ENCODE data around the gene CMBL.
"Not testable (repeated sequence)": the region's sequence is repeated elsewhere in the genome, so short reads cannot be mapped to it uniquely, and the experiment has no call there.

Gene CMBL
- 0 to 0.34 reads per million in 2 donors for total RNA-seq

DNA sequence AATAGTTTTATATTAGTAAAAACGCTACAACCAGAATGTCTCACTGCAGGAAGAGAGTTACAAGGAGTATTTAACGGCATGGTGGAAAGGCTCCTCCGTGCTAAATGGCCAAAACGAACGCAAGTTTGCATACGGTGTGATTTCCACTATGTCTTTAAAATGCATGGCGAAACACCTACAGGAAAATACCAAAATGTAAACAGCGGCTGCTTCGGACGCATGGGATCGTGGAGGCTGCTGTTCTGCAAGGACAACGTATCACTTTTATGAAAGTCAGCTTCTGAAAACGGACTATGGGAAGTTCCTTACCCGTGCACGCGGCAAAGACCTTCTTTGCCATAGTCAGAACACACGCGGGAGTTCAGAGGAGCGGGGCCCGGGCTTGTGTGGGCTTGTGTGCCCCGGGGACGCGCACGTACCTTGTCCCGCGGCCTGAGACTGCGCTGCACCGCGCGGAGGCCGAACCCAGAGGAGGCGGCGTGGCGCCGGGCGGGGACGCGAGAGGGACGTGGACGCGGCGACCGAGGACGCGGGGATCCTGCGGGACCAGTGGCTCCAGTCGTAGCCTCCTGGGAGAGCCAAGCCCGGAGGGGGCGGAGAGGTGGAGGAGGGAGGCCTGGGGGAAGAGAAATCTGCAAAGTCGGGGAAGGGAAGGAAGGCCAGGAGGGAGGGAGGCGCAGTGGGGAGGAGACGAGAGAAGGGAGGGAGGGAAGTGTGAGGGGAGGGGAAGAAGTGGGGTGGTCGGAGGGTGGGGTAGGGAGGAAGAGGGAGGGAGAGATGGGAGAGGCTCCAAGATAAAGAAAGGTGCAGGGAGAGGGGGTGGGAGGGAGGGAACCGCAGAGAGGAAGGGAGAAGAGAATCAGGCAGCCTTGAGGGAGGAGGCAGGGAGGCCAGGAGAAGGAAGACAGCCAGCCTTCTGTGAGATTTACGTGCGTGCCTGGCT lies at the start of gene CMBL:
Gene CMBL (minus strand): TSS at position 697 of the 943 bp plus-strand sequence. CDS start 17,140 bp downstream, outside the sequence.
- DNase-seq, result peak in 1 of 5 experiments; percentile 32

DNA sequence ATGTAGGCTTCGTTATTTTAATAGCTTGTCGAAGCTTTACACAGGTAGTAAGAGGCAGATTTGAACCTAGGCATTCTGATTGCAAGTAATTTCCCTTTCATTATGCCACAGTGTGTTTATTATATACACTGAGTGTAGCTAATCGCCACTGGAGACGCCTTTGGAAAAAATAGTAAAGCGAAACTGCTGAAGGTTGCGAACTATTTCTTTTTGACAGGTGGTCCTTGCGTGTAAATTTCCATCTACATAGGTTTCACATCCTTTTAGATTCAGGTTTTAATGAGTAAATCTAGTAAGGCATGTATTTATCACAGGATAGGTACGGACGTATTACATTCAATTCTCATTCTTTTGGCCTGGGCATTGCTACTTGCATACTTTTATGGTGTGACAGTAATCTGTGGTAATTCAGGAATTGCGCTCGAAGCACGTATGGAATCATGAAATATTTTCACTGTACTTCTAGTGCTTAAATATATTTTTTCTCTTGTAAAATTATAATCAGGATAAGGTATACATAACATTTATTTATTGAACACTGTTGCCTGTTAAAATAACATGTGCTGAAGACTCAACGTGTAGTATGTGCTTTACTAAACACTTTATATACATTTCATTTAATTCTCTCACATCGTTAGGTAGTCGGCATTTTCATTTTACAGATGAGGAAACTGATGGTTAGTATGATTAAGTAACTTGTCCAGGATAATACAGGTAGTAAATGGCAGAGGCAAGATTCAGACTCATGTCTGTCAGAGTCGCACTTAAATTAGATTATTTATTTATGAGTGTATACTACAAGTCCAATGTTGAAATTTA lies 47.6 kb upstream of the CMBL start:
- peak in 1 of 5 experiments; percentile 64 for DNase-seq

DNA sequence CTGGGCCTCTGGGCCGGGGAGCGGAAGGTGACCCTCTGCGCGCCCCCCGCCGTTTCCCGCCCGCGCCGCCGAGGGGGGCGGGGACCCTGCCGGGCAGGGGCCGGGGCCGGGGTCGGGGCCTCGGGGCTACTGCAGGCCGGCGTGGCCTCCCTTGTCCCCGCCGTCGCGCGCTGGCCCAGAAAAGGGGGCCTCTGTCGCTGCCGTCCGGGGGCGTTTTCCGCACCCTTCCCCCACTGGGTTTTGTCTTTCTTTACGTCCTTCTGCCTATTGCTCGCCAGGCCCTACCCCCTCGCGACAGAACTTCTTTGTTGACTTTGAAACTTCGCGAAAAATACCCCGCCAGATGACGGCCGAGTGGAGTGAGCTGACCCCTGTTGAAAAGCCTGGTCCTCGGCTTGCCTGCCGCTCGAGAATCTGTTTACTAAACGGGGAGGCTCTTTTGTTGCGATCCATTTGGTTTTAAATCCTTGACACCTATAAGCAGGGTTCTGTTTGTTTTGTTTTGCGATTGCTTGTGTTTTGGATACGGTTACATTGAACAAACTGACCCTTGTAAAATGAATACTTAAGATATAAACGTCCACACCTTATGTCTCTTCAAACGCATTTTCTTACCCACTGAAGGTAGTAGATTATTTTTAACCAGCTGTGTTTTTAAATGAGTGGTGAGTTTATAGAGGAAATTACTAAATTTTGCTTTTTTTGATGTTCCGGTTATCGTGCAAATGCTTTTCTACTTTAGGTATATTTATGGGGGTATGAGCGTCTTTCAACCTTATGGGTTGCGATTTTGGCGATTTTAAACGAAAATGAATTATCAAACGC lies 46.6 kb upstream of the CMBL start:
- DNase-seq, result peak in 4 of 5 experiments; percentile 19 to 57 (median 28)

DNA sequence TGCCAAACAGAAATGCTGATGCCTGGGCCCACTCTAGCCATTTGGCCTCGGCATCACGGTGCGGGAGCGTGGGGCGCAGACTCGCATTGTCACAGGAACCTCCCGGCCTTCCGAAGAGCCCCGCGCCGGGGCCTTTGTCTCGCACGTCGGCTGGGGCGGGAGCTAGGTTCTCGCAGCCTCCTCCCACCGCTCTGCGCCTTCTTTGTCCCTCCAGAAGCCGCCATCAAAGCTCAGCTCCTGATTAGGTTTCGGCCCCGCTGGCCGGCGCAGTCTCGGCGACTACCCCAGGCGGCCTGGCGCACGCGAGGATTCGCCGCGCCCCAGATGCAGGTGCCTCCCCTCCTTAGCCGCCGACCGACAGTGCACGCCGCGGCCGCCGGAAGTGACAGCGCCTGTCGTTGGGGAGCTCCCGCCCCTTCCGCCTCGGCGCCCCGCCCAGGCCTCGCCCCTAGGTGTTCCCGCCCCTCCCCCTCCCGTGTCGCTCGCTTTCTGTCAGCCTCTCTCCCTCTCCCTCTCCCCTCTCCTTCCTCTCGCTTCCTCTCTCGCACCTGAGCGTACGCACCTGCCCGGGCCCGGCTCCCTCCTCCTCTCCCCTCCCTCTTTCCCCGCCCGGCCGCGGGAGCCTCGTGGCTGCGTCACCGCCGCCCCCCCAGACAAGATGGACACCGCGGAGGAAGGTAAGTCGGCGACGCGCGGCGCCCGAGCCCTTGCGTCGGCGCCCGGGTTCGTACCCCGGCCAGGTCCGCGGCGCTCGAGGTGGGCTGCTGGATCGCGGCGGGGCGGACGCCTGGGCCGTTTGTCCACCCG lies 45.7 kb upstream of the CMBL start, which contains the start of gene MARCHF6:
Gene MARCHF6 (plus strand): TSS at position 455 of the 807 bp plus-strand sequence. CDS start 204 bp downstream, at position 659.
- peak; percentile 90 to 97 (median 95) for DNase-seq

DNA sequence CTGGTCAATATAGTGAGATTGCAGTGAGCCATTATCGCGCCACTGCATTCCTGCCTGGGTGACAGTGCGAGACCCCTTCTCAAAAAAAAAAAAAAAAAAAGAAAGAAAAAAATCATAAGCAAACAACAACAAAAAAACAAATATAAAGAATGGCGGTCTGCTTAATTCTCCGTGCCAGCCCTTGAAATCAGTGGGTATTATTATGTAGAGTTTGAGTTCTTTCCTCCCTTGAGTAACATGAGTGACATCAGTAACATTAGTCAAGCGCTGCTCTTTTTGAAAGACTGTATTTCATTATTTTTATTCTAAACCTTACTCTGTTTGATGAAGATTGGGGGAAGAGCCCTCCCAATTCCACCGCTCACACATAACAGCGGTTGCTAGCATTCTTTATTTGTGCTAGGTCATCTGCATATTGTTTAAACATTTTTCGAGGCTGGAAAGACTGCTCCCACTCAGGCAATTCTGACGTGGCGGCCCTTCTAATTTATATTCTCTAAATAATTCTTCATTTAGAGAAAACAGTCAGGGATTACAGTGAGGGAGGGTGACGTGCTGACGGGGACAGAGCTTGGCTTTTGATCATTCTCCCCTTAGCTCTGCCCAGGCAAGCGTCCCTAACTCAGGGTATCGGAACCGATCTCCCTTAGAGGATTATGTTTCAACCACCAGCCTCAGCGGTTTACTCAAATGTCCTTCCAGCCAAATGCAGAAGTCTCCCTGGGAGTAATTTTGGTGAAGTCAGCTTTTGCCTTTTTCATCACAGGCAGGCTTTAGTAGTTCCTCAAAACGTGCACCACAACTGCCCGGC lies 44.9 kb upstream of the CMBL start:
- peak in 1 of 5 experiments; percentile 26 for DNase-seq

DNA sequence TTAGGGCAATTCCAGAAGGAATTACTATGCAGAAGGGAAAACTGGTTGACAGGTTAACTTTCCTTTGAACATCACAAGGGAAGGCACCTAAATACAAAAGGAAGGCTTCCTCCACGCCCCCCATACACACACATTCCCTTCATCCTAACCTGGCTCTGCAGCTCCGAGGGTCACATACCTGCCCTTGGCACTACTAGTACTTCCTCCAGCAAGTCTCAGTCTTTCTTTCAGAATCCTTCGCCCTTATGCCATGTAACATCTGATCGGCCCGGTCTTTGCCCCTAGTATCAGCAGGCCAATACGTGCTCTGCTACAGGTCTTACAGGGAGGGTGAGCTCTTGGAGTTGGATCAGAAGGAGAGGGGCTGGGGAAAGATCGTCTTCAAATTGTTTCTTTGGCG lies 44.2 kb upstream of the CMBL start:
- no peak for DNase-seq

DNA sequence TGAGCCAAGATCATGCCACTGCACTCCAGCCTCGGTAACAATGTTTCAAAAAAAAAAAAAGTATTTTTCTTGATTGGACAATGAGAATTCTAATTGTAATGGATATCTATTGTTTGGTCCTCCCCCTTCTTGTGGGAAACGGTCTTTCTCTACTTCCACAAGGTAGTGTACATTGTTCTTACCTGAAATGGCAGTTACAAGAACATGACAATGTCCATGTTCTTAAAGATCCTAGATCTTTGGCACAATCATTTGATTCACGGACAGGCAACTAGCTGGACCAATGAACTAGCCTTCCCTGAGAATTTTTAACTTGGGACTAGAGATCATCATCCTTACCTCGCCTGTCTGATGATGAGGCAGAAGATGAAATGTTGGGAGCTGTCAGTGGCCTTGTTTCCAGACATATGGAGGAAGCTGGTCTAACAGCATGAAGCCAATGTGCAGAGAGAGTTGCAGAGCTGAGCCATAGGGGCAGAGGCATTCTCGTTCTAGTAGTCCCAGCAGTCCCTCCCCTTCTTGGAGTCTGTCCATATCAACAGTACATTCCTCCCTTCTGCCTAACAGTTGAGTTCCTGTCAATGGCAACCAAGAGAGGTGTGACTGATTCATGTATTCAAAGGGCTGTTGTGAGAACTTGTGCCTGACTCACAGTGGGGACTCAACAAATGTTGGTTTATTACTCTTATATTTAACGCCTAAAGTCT lies 43.6 kb upstream of the CMBL start:
- DNase-seq, result no peak

DNA sequence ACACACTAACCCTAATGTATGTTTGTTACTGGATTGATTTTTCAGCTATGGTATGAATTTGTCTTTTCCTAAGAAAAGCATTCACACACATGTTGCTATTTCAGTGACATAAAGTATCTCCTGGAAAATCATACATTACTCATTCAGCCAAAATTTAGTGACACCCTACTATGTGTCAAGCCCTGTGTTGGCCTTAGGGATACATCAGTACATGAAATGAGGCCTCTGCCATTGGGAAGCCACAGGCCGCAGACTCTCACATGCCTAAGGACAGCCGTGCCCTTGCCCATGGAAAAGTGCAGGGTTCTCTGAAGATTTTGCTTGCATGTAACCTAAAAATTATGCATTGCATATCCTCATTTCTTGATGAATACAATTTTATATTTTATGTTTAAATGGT lies 40.6 kb upstream of the CMBL start:
- DNase-seq, result no peak

DNA sequence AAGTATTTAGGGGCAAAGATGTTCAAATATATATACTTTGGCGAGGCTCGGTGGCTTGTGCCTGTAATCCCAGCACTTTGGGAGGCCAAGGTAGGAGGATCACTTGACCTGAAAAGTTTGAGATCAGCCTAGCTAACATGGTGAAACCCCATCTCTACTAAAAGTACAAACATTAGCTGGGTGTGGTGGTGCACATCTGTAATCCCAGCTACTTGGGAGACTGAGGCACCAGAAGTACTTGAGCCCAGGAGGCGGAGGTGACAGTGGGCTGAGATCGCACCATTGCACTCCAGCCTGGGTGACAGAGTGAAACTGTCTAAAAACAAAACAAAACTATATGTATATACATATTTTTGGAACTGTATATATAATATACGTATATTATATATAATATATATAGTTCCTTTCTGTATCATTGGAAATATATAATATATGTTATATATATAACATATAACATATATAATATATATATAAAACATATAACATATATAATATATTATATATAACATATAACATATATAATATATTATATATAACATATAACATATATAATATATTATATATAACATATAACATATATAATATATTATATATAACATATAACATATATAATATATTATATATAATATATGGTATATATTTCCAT lies 36.9 kb upstream of the CMBL start:
- not testable (repeated sequence) for DNase-seq

DNA sequence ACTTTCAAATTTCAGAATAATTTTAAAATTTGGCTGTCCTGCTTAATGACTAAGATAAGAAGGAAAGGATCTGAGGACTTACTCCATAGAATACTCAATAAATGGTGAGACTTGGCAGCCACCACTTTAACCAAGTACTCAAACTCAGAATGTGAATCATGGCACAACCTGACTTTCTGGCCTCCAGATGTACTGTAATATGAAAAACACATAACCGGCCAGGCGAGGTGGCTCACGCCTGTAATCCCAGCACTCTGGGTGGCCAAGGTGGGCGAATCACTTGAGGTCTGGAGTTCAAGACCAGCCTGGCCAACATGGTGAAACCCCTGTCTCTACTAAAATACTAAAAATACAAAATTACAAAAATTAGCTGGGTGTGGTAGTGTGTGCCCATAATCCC lies 35.8 kb upstream of the CMBL start:
- no peak for DNase-seq

DNA sequence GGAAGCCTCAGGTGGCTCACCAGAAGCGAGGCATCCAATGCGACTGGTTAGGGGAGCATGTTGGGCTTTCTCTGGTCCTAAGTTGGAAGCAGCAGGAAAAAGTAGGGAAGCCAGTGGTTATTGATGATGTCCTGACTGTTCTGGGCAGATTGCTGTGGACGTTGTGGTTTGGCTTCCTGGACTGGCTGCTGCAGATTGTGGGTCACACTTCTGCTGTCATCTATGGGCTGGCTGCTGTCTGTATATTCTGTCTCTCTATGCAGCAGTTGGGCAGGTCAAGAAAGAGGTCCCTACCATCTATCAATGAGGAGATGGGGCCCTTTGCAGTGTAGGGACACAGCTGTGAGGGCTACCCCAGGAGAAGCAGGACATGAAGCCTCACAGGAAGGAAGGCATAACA lies 32.3 kb upstream of the CMBL start:
- no peak for DNase-seq

DNA sequence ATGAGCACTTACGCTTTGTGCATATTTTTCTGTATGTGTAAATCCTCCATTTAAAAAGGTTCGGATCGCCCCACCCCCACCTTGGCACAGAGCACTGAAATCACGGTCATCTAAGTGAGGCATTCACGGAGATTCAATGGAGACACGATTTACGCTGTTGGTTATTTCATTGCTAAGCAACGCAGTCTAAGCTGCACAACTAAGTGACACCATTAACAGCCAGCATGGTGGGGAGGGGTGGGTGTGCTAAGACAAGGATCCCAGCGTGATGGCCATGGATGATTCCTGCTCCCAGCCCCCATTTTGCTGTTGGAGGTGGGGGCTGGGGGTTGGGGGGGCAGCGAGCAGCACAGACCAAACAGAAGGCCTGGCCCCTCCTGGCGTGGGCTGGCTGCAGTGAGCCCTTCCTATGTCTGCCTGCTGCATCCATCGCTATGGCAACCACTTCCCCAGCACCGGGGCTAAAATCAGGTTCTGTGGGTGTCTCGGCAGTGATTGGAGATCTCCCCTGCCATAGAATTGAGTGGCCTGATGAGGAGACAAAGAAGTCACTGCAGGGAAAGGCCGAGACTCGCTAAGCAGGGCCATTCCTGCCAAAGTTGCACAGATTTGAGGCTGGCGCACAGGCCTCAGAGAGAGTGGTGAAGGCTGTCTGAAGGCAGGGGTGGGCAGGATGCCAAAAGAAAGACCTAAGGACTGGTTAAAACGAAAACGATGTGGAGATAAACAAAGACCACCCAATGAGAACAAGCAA lies 31.5 kb upstream of the CMBL start:
- no peak for DNase-seq

DNA sequence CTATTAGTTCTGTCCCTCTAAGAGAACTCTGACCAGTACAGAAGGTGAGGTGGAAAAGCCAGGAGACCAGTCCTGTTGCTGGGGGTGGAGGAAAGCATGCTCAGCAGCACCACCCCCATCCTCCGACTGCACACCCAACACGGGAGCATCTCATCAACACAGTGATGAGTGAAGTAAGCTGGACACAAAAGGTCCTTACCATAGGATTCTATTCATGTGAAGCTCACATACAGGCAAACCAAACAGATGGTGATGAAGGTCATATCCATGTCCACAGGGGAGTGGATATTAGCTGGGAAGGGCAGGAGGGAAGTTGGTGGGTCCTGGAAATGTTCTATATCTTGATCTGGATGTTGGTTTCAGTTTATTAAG lies 31.0 kb upstream of the CMBL start:
- DNase-seq, result no peak

DNA sequence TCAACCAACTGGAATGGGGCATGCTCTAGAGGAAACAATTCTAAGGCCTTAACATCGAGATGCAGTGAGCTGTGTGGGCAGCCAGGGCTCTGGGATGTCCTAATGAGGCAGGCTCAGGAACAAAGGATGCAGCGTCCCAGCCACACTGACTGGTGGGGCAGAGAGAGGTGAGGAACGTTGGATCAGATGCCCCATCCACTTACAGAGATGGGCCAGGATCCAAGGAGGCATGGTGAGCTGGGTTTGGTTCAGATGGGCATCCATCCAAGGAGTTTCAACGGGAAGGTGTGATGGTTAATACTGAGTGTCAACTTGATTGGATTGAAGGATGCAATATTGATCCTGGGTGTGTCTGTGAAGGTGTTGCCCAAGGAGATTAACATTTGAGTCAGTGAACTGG lies 30.3 kb upstream of the CMBL start:
- no peak for DNase-seq

DNA sequence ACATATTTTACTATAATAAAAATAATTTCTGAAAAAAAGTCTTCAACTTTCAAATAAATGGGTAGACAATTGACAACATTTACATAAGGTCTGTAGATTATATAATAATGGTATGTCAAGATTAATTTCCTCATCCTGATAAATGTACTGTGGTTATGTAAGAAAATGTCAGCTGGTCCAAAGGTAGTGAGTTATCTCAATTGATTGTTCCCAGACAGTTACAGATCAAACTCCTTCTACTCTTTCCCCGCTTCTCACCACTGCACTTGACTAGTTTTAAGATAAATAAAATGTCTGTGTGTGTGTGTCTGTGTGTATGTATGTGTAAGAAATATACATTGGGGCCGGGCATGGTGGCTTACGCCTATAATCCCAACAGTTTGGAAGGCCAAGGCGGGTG lies 29.4 kb upstream of the CMBL start:
- no peak for DNase-seq

DNA sequence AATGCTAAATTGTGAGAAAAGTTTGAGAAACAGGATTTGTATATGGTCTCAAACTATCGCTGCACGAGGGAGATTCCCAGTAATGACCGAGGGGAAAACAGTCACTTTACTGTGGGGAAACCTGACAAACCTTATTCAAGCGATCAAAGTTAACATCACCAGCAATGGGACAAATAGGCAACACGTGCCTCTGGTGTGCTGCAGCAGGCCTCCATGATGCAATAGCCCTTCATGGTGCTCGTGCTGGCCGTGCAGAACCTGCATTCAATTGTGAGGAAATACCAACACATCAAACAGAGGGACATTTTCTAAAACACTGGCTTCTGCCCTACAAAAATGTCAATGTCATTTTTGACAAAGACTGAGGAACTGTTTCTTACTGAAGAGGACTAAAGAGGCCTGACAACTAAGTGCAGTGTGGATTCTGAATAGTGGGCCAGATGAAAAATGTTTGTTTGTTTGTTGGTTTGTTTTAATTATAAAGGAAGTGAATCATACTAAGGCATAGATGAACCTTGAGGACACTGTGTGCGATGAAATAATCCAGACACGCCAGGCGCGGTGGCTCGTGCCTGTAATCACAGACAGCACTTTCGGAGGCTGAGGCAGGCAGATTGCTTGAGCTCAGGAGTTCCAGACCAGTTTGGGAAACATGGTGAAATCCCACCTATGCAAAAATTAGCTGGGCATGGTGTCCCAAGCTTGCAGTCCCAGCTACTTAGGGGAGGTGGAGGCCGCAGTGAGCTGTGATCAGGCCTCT lies 28.2 kb upstream of the CMBL start:
- DNase-seq, result no peak

DNA sequence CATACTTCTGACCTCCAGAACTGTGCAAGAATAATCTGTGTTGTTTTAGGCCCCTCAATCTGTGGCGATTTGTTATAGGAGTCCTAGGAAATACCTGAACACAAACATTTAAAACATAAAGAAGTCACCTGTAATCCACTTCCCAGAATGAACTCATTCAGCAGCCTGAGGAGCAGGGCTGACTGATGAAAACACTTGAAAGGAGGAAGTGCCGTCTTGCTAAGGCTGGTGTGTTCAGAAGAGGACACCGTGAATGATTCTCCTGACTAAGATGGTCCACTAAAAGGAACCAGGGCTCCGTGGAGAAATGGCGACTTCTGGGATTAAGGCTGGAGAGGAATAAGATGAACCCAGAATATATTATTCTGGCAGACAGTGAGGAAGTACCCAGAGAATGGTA lies 27.1 kb upstream of the CMBL start:
- no peak for DNase-seq
